Kidney glomerular epithelial cell (primary cell): ENCODE results near the gene ZYG11B.
"Not testable (repeated sequence)": the region's sequence is repeated elsewhere in the genome, so short reads cannot be mapped to it uniquely, and the experiment has no call there.

ENCODE experiments used
- DNase-seq: peaks from one replicate; lab custom pipeline; 2025; lab: John Stamatoyannopoulos, UW

Gene ZYG11B

GRCh38 chr1:52707927-52708655 is 18.2 kb upstream of the ZYG11B start:
- peak; percentile 94 for DNase-seq

GRCh38 chr1:52709016-52709415 is 17.2 kb upstream of the ZYG11B start:
- DNase-seq, result no peak

GRCh38 chr1:52713590-52713989 is 12.7 kb upstream of the ZYG11B start:
- no peak for DNase-seq

- DNase-seq, result not testable (repeated sequence)
Measured at GRCh38 chr1:52715296-52715695, 11.0 kb upstream of the ZYG11B start.

GRCh38 chr1:52723260-52723659 is 3.0 kb upstream of the ZYG11B start:
- DNase-seq, result no peak

GRCh38 chr1:52725903-52726264 is 369 bp upstream of the ZYG11B start:
- no peak for DNase-seq

GRCh38 chr1:52727114-52727586 is 897 bp downstream of the ZYG11B start:
- DNase-seq, result no peak

GRCh38 chr1:52727956-52728656 is 1.9 kb downstream of the ZYG11B start:
- DNase-seq, result peak; percentile 23

- DNase-seq, result no peak
Measured at GRCh38 chr1:52733368-52733767, 7.1 kb downstream of the ZYG11B start.

- DNase-seq, result not testable (repeated sequence)
Measured at GRCh38 chr1:52735371-52735770, 9.1 kb downstream of the ZYG11B start.

GRCh38 chr1:52738148-52738547 is 11.9 kb downstream of the ZYG11B start:
- no peak for DNase-seq

- no peak for DNase-seq
Measured at GRCh38 chr1:52738893-52739292, 12.6 kb downstream of the ZYG11B start.

GRCh38 chr1:52739699-52740467 is 13.6 kb downstream of the ZYG11B start:
- DNase-seq, result no peak

- DNase-seq, result no peak
Measured at GRCh38 chr1:52741259-52741658, 15.0 kb downstream of the ZYG11B start.

- DNase-seq, result no peak
Measured at GRCh38 chr1:52746189-52746588, 19.9 kb downstream of the ZYG11B start.

GRCh38 chr1:52747450-52747849 is 21.2 kb downstream of the ZYG11B start:
- DNase-seq, result no peak

- DNase-seq, result no peak
Measured at GRCh38 chr1:52748119-52748518, 21.9 kb downstream of the ZYG11B start.

GRCh38 chr1:52749496-52749895 is 23.2 kb downstream of the ZYG11B start:
- not testable (repeated sequence) for DNase-seq

- DNase-seq, result not testable (repeated sequence)
Measured at GRCh38 chr1:52750139-52750538, 23.9 kb downstream of the ZYG11B start.

GRCh38 chr1:52751589-52752483 is 25.6 kb downstream of the ZYG11B start:
- peak; percentile 34 for DNase-seq

GRCh38 chr1:52752484-52752826 is 26.2 kb downstream of the ZYG11B start:
- no peak for DNase-seq

- DNase-seq, result no peak
Measured at GRCh38 chr1:52753169-52753568, 26.9 kb downstream of the ZYG11B start.
